K562 (cell line): ENCODE measurements around the gene EFHB. TPM values are rescaled to one million over a fixed set of nuclear protein-coding genes. Genes with fewer than 3 reads are reported as not detected.

Experiments
- ARID1B ChIP-seq: fragments of 450-650 bp; IDR thresholded peaks from 2 replicates; pipeline ENCODE4 v1.6.1; 2016; ENCODE audit warnings: antibody characterized with exemption, mild to moderate bottlenecking, inconsistent platforms
- ARNT ChIP-seq, 2 experiments: fragments of 450-650 bp; IDR thresholded peaks; 2 replicates each; pipeline ENCODE4 v1.6.1; 2016; ENCODE audit warnings: mild to moderate bottlenecking in 1 of 2
- BHLHE40 ChIP-seq: IDR thresholded peaks from 2 replicates; pipeline ENCODE4 v1.6.1; 2011; ENCODE audit warnings: low read length, improper control_type of control experiment
- BRF2 ChIP-seq: IDR thresholded peaks from 3 replicates; pipeline ENCODE4 v1.6.1; 2011; ENCODE audit warnings: borderline replicate concordance, mild to moderate bottlenecking; ENCODE audit not compliant: insufficient read length, insufficient read depth
- CBX2 ChIP-seq: fragments of 200-600 bp; sonication (generic); IDR thresholded peaks from one replicate; pipeline ENCODE4 v1.6.1; 2012; ENCODE audit warnings: mild to moderate bottlenecking, low read length, inconsistent platforms; ENCODE audit not compliant: insufficient read depth, poor library complexity, severe bottlenecking
- CREB1 ChIP-seq, 2 experiments: sonication (generic) in 1 of 2; formaldehyde crosslinking in 1 of 2; IDR thresholded peaks; 2 replicates each; pipeline versions ENCODE4 v1.6.1 to v1.8.0; 2012 to 2022; ENCODE audit warnings: inconsistent platforms in 1 of 2, mild to moderate bottlenecking in 1 of 2, missing genetic modification reagents in 1 of 2, moderate library complexity in 1 of 2
- CREB3L1 ChIP-seq: fragments of 450-650 bp; IDR thresholded peaks from 2 replicates; pipeline ENCODE4 v1.6.1; 2014; ENCODE audit warnings: low read depth, mild to moderate bottlenecking, moderate library complexity, borderline replicate concordance
- FOXP1 ChIP-seq: sonication (generic); formaldehyde crosslinking; IDR thresholded peaks from 2 replicates; pipeline ENCODE4 v1.8.0; 2022; ENCODE audit warnings: mild to moderate bottlenecking, missing genetic modification reagents
- GATAD2A ChIP-seq: fragments of 450-650 bp; IDR thresholded peaks from 2 replicates; pipeline ENCODE4 v1.6.1; 2017
- L3MBTL2 ChIP-seq: fragments of 450-650 bp; IDR thresholded peaks from 2 replicates; pipeline ENCODE4 v1.6.1; 2016; ENCODE audit warnings: mild to moderate bottlenecking, moderate library complexity
- MAX ChIP-seq: sonication (generic); formaldehyde crosslinking; IDR thresholded peaks from 2 replicates; pipeline ENCODE4 v1.9.0; 2022; ENCODE audit warnings: mild to moderate bottlenecking, missing genetic modification reagents
- MCM7 ChIP-seq, 2 experiments: fragments of 450-650 bp; IDR thresholded peaks; 2 replicates each; pipeline ENCODE4 v1.6.1; 2016 to 2018
- PHF8 ChIP-seq: fragments of 200-600 bp; sonication (generic); IDR thresholded peaks from 2 replicates; pipeline ENCODE4 v1.6.1; 2012; ENCODE audit warnings: mixed run types, mild to moderate bottlenecking, inconsistent platforms, low read length, moderate library complexity, borderline replicate concordance
- PML ChIP-seq: IDR thresholded peaks from 2 replicates; pipeline ENCODE4 v1.6.1; 2012; ENCODE audit warnings: low read length, inconsistent platforms
- POLR2AphosphoS5 ChIP-seq: IDR thresholded peaks from 2 replicates; pipeline ENCODE4 v1.6.1; 2011; ENCODE audit warnings: mild to moderate bottlenecking, low read depth, low read length, moderate library complexity; ENCODE audit not compliant: control insufficient read depth, insufficient read depth
- SMAD3 ChIP-seq: fragments of 450-650 bp; formaldehyde crosslinking; conservative IDR thresholded peaks from 2 replicates; pipeline ENCODE4 v1.4.0; 2020; ENCODE audit warnings: mild to moderate bottlenecking
- SRSF3 ChIP-seq: fragments of 200-400 bp; formaldehyde crosslinking; IDR thresholded peaks from 2 replicates; pipeline ENCODE4 v1.6.1; 2016; ENCODE audit warnings: mild to moderate bottlenecking, low read length, moderate library complexity; ENCODE audit not compliant: insufficient read depth
- ZFP30 ChIP-seq: fragments of 250-450 bp; sonication (Bioruptor Pico); IDR thresholded peaks from 2 replicates; pipeline ENCODE4 v1.8.0; 2022; ENCODE audit warnings: moderate library complexity, mild to moderate bottlenecking, inconsistent platforms, borderline replicate concordance
- ZFP91 ChIP-seq: sonication (generic); formaldehyde crosslinking; IDR thresholded peaks from 2 replicates; pipeline ENCODE4 v1.8.0; 2022; ENCODE audit warnings: mild to moderate bottlenecking, missing genetic modification reagents
- ZNF347 ChIP-seq: fragments of 450-650 bp; formaldehyde crosslinking; IDR thresholded peaks from 2 replicates; pipeline ENCODE4 v1.4.0; 2020; ENCODE audit warnings: low read depth, mild to moderate bottlenecking, moderate library complexity
- ZNF384 ChIP-seq: IDR thresholded peaks from 2 replicates; pipeline ENCODE4 v1.6.1; 2012; ENCODE audit warnings: low read depth, low read length, improper control_type of control experiment
- ZNF431 ChIP-seq: sonication (generic); formaldehyde crosslinking; IDR thresholded peaks from 2 replicates; pipeline ENCODE4 v1.8.0; 2022; ENCODE audit warnings: mild to moderate bottlenecking, missing genetic modification reagents
- ZNF507 ChIP-seq: conservative IDR thresholded peaks from 2 replicates; pipeline ENCODE4 v1.6.1; 2017; ENCODE audit warnings: missing genetic modification characterization, missing compliant biosample characterization
- ZNF551 ChIP-seq: fragments of 250-450 bp; sonication (Bioruptor Pico); IDR thresholded peaks from 2 replicates; pipeline ENCODE4 v1.5.0; 2021; ENCODE audit warnings: mild to moderate bottlenecking, moderate library complexity
- ZNF583 ChIP-seq: fragments of 250-450 bp; sonication (Bioruptor Pico); IDR thresholded peaks from 2 replicates; pipeline ENCODE4 v1.4.0; 2020
- polyA plus RNA-seq, 8 experiments: library from polyadenylated mRNA; depleted of rRNA in 4 of 8; stranded (reverse) in 5 of 8; unstranded in 3 of 8; fragments of >200 nt; fragmentation: Nextera tagmentation in 2 of 8; fragmentation: Illumina TruSeq in 1 of 8; extraction: Ambion mirVana in 2 of 8; extraction: Trizol in 1 of 8; gene quantifications; 2 replicates each; pipeline versions ENCODE4 v1.2.1 to v1.2.3, GENCODE V29; 2011 to 2014; ENCODE audit warnings: inconsistent platforms in 1 of 8, missing spikeins in 1 of 8
- total RNA-seq, 7 experiments: library from RNA; depleted of rRNA in 6 of 7; stranded (reverse); fragments of >200 nt in 6 of 7; fragmentation: Illumina TruSeq in 2 of 7; extraction: Trizol in 2 of 7; gene quantifications; 2 replicates each; pipeline versions ENCODE4 v1.2.1 to v1.2.3, GENCODE V29; 2011 to 2021; ENCODE audit warnings: low replicate concordance in 1 of 7

Gene EFHB
- total and polyA plus RNA-seq, 9 of the 15 experiments (the other 6 are each of a cell fraction or from before 2014, with no cell fraction given): 1.5 to 4.0 (median 1.8) TPM

- TF ChIP-seq CREB3L1: peak; percentile 100
- TF ChIP-seq SRSF3: no peak
- no peak for TF ChIP-seq ZFP91 (CRISPR knock-in tag)
- no peak for TF ChIP-seq ZNF551 (CRISPR knock-in tag)
- TF ChIP-seq ZNF384: 0 out of 2 replicates have a peak, but pooled peaks have one; percentile 7
- peak; percentile 94 for TF ChIP-seq POLR2AphosphoS5
- TF ChIP-seq ARID1B: peak; percentile 57
- TF ChIP-seq MAX (CRISPR knock-in tag): peak; percentile 65
- peak; percentile 94 for TF ChIP-seq FOXP1
- peak; percentile 67; the same call in 1 of the 2 replicates for TF ChIP-seq ZNF431
- TF ChIP-seq BHLHE40: peak; percentile 97
- no peak for TF ChIP-seq CBX2
- no peak for TF ChIP-seq BRF2
- peak; percentile 78 for TF ChIP-seq PML
- no peak for TF ChIP-seq ZNF507
- peak; percentile 2; the same call in 1 of the 2 replicates for TF ChIP-seq GATAD2A
- TF ChIP-seq L3MBTL2: peak; percentile 65; the same call in 1 of the 2 replicates
- no peak for TF ChIP-seq ZNF347
- TF ChIP-seq ZNF583 (CRISPR knock-in tag): peak; percentile 67; the same call in 1 of the 2 replicates
- TF ChIP-seq SMAD3 (CRISPR knock-in tag): no peak
- TF ChIP-seq MCM7 (IDR thresholded peaks at IDR 0.05): no peak
- TF ChIP-seq ARNT (IDR thresholded peaks at IDR 0.05): peak in 1 of 2 experiments; percentile 79; a peak in 1 of 4 replicates
- TF ChIP-seq ZFP30 (CRISPR knock-in tag): no peak
- peak; percentile 84; the same call in 1 of the 2 replicates for TF ChIP-seq PHF8
- peak; percentile 99 for TF ChIP-seq CREB1 (IDR thresholded peaks at IDR 0.05)
- peak; percentile 94 for TF ChIP-seq CREB1 (CRISPR knock-in tag; IDR thresholded peaks at IDR 0.05)
These were observed 13.0 kb upstream of the EFHB start, which contains the start of gene RAB5A (continued) for GRCh38 chr3:19946832-19947548.
